ENCODE measurements around the gene IFNL2.
"Not testable (repeated sequence)": the region's sequence is repeated elsewhere in the genome, so short reads cannot be mapped to it uniquely, and the experiment has no call there.

IFNL2 gene

GRCh38 chr19:39264306-39265290 is 3.6 kb upstream of the IFNL2 start:
- TF ChIP-seq CTCF (IDR thresholded peaks at IDR 0.05; ENCODE audit: control extremely low read depth, extremely low read depth, low read depth, missing control alignments) = no peak
- ChIA-PET CTCF (no interaction called here), POLR2A (no interaction called here)
- DNase-seq (ENCODE audit: extremely low spot score) = no peak

- ChIA-PET POLR2A (interaction anchor here (0.6 kb wide), 1 partner anchor 1337 kb away, joined by 3 read pairs; no protein-coding TSS in a partner anchor), CTCF (no interaction called here)
- no peak for TF ChIP-seq CTCF (IDR thresholded peaks at IDR 0.05; ENCODE audit: control extremely low read depth, extremely low read depth, low read depth, missing control alignments)
- no peak for DNase-seq (ENCODE audit: extremely low spot score)
These were observed 2.8 kb upstream of the IFNL2 start for GRCh38 chr19:39265321-39265916.

- CTCF ChIA-PET; DNase-seq (ENCODE audit: extremely low spot score); POLR2A ChIA-PET: not testable (repeated sequence)
These were observed 481 bp downstream of the IFNL2 start for GRCh38 chr19:39268531-39269223.

- DNase-seq (ENCODE audit: extremely low spot score); CTCF ChIA-PET; POLR2A ChIA-PET: not testable (repeated sequence)
These were observed 1.2 kb downstream of the IFNL2 start for GRCh38 chr19:39269369-39269768.

- POLR2A ChIA-PET = no interaction called here
- DNase-seq (ENCODE audit: extremely low spot score) = no peak
- TF ChIP-seq CTCF (IDR thresholded peaks at IDR 0.05; ENCODE audit: control extremely low read depth, extremely low read depth, low read depth, missing control alignments) = no peak
- CTCF ChIA-PET = interaction anchor here (1.4 kb wide), 1 partner anchor 62 kb away, joined by 5 read pairs; no protein-coding TSS in a partner anchor
These were observed 2.1 kb downstream of the IFNL2 start for GRCh38 chr19:39270036-39270871.

GRCh38 chr19:39273859-39274258 is 5.7 kb downstream of the IFNL2 start:
- POLR2A ChIA-PET; DNase-seq (ENCODE audit: extremely low spot score); CTCF ChIA-PET: not testable (repeated sequence)

GRCh38 chr19:39275578-39275977 is 7.4 kb downstream of the IFNL2 start:
- ChIA-PET CTCF (interaction anchor here (1.3 kb wide), 1 partner anchor 12 kb away, joined by 4 read pairs; no protein-coding TSS in a partner anchor), POLR2A (no interaction called here)
- TF ChIP-seq CTCF (IDR thresholded peaks at IDR 0.05; ENCODE audit: control extremely low read depth, extremely low read depth, low read depth, missing control alignments) = no peak
- no peak for DNase-seq (ENCODE audit: extremely low spot score)

Data from GM10248 (cell line).